ENCODE results near the gene NRSN1. TPM values are rescaled to one million over a fixed set of nuclear protein-coding genes. Genes with fewer than 3 reads are reported as not detected.

NRSN1 gene
- total and polyA plus RNA-seq, 2 of the 13 experiments (the other 11 are each of a cell fraction or from before 2014, with no cell fraction given) = not detected

GRCh38 chr6:24131751-24132150 lies 5.7 kb downstream of the NRSN1 start (continued):
- TF ChIP-seq GLMP (CRISPR knock-in tag; IDR thresholded peaks at IDR 0.05; ENCODE audit: borderline replicate concordance) = no peak
- TF ChIP-seq TOE1 (CRISPR knock-in tag; IDR thresholded peaks at IDR 0.05) = no peak
- no peak for TF ChIP-seq RXRB (CRISPR knock-in tag; IDR thresholded peaks at IDR 0.05; ENCODE audit: borderline replicate concordance)
- no peak for TF ChIP-seq ZNF510 (CRISPR knock-in tag; IDR thresholded peaks at IDR 0.05; ENCODE audit: low read depth)
- TF ChIP-seq TCF7L2 (IDR thresholded peaks at IDR 0.05; ENCODE audit: low read depth, low read length) = no peak
- no peak for TF ChIP-seq SIX1 (CRISPR knock-in tag; IDR thresholded peaks at IDR 0.05; ENCODE audit: borderline replicate concordance)
- TF ChIP-seq RFX1 (IDR thresholded peaks at IDR 0.05) = no peak

GRCh38 chr6:24139080-24139479 lies 13.1 kb downstream of the NRSN1 start:
- ChIA-PET CTCF (ENCODE audit: low intra/inter-chr PET ratio, low total read pairs) (no interaction called here), POLR2A (no interaction called here)
- in situ Hi-C loops (cut with HindIII; ENCODE audit: extremely low pct_ligation_motif_present, low pct_unique_long_range_greater_than_20kb) (no loop called here), intact Hi-C loops (cut with micrococcal nuclease; ENCODE audit: unreplicated experiment) (no loop called here)
- no peaks in the 10 kb centered on the region for H3K36me3 ChIP-seq (replicated peaks in 1 of 2; ENCODE audit: control insufficient read depth in 1 of 2, insufficient read depth in 2 of 2, low read length in 2 of 2)
- no peak for FAIRE-seq
- no peak for ATAC-seq
- no peak overlapping the region for H2AFZ ChIP-seq (ENCODE audit: low read length)
- WGBS (ENCODE audit: low lambda C conversion rate) = 84% methylated on average over 2 of the region's 2 CpGs
- no peak overlapping the region for H3K9ac ChIP-seq (ENCODE audit: insufficient read depth, low read depth, low read length)
- no peaks in the 10 kb centered on the region for H3K27me3 ChIP-seq (ENCODE audit: control insufficient read depth in 1 of 2, insufficient read depth in 2 of 2, low read length in 2 of 2)
- no peak for DNase-seq (ENCODE audit: low spot score)
- no peaks in the 10 kb centered on the region for H3K9me3 ChIP-seq (ENCODE audit: low read length)
- no peaks in the 10 kb centered on the region for H4K20me1 ChIP-seq (ENCODE audit: insufficient read depth, low read length)
- H3K4me3 ChIP-seq (replicated peaks in 1 of 3; ENCODE audit: insufficient read depth in 1 of 3, low read depth in 2 of 3, low read length in 3 of 3) = no peak overlapping the region
- H3K27ac ChIP-seq (ENCODE audit: extremely low read length, insufficient read depth, low read length) = no peak overlapping the region
- TF ChIP-seq ZNF687 (CRISPR knock-in tag; IDR thresholded peaks at IDR 0.05) (no peak), KAT8 (CRISPR knock-in tag; IDR thresholded peaks at IDR 0.05) (no peak), TEAD2 (CRISPR knock-in tag; IDR thresholded peaks at IDR 0.05) (no peak)
- peaks cover 10% of the 10 kb centered on the region for H3K4me1 ChIP-seq (ENCODE audit: insufficient read depth, low read length)
- H3K79me2 ChIP-seq (ENCODE audit: insufficient read depth, low read length) = no peaks in the 10 kb centered on the region
- H3K4me2 ChIP-seq (ENCODE audit: low read depth, low read length) = no peak overlapping the region
- no TSS peak for BruUV-seq (replicated peaks)
